SK-N-MC (cell line): ENCODE data around the gene PLEKHM2.

Experiments
- DNase-seq: peaks from one replicate; pipeline ENCODE4 v3.0.0-alpha.2; 2011; ENCODE audit warnings: low read depth, low spot score
- H3K27ac ChIP-seq: fragments of 200-600 bp; sonication (generic); 2 replicates; pipeline ENCODE4 v1.5.1; 2016; ENCODE audit warnings: mixed run types
- H3K36me3 ChIP-seq: fragments of 200-600 bp; sonication (generic); 2 replicates; pipeline ENCODE4 v1.6.1; 2017; ENCODE audit warnings: antibody characterized with exemption, low read length, mixed read lengths; ENCODE audit not compliant: insufficient read depth
- H3K4me3 ChIP-seq: fragments of 200-600 bp; sonication (generic); 2 replicates; pipeline ENCODE4 v1.5.1; 2016
- H3K9ac ChIP-seq: fragments of 200-600 bp; sonication (generic); 2 replicates; pipeline ENCODE4 v1.8.0; 2017; ENCODE audit warnings: mixed run types, mixed read lengths; ENCODE audit not compliant: insufficient read length
- H3K9me3 ChIP-seq: fragments of 200-600 bp; sonication (generic); 2 replicates; pipeline ENCODE4 v1.6.1; 2017; ENCODE audit warnings: low read depth, mild to moderate bottlenecking, antibody characterized with exemption, low read length, moderate library complexity, mixed read lengths
- EZH2 ChIP-seq: fragments of 200-600 bp; sonication (generic); IDR thresholded peaks from one replicate; pipeline ENCODE4 v1.6.1; 2017; ENCODE audit warnings: antibody characterized with exemption
- FOXP2 ChIP-seq: optimal IDR thresholded peaks from 2 replicates; pipeline ENCODE3; 2011; ENCODE audit warnings: mild to moderate bottlenecking, moderate library complexity; ENCODE audit not compliant: insufficient read depth; ENCODE audit errors: extremely low read length, control extremely low read depth
- POLR2AphosphoS5 ChIP-seq: IDR thresholded peaks from 2 replicates; pipeline ENCODE4 v1.6.1; 2012; ENCODE audit warnings: mild to moderate bottlenecking, low read depth, low read length, borderline replicate concordance

Gene PLEKHM2

DNA sequence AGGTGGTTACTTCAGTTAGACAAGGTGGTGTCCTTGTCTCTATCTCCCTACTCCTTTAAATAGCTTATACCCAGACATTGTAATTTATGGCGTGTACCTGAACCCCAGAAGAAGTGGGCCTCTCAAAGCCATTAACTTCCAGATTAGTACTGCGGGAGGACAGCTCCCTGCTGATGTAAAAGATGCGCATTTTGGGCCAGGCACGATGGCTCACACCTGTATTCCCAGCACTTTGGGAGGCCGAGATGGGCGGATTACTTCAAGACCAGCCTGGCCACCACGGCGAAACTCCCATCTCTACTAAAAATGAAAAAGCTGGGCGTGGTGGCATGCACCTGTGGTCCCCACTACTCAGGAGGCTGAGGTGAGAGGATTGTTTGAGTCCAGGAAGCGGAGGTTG is 15.0 kb upstream of the PLEKHM2 start:
- no peak overlapping the region for H3K9ac ChIP-seq
- H3K36me3 ChIP-seq: no peaks in the 10 kb centered on the region
- no peak overlapping the region for H3K4me3 ChIP-seq
- H3K27ac ChIP-seq: no peak overlapping the region
- H3K9me3 ChIP-seq: no peaks in the 10 kb centered on the region
- DNase-seq: no peak
- TF ChIP-seq POLR2AphosphoS5 (no peak), EZH2 (no peak), FOXP2 (no peak)

GRCh38 chr1:15669864-15670263 is 14.3 kb upstream of the PLEKHM2 start:
- no peak for DNase-seq
- no peak for TF ChIP-seq FOXP2
- TF ChIP-seq POLR2AphosphoS5: no peak; the same call in 1 of the 2 replicates
- TF ChIP-seq EZH2: no peak
- Histone ChIP-seq H3K4me3 (no peak overlapping the region), H3K9me3 (no peaks in the 10 kb centered on the region), H3K27ac (no peak overlapping the region), H3K9ac (no peak overlapping the region), H3K36me3 (no peaks in the 10 kb centered on the region)

- TF ChIP-seq FOXP2 (no peak), POLR2AphosphoS5 (no peak), EZH2 (no peak)
- no peak overlapping the region for H3K4me3 ChIP-seq
- no peaks in the 10 kb centered on the region for H3K9me3 ChIP-seq
- no peak for DNase-seq
- H3K9ac ChIP-seq: no peak overlapping the region
- no peaks in the 10 kb centered on the region for H3K36me3 ChIP-seq
- no peak overlapping the region for H3K27ac ChIP-seq
Measured at GRCh38 chr1:15671430-15671829, 12.7 kb upstream of the PLEKHM2 start.

DNA sequence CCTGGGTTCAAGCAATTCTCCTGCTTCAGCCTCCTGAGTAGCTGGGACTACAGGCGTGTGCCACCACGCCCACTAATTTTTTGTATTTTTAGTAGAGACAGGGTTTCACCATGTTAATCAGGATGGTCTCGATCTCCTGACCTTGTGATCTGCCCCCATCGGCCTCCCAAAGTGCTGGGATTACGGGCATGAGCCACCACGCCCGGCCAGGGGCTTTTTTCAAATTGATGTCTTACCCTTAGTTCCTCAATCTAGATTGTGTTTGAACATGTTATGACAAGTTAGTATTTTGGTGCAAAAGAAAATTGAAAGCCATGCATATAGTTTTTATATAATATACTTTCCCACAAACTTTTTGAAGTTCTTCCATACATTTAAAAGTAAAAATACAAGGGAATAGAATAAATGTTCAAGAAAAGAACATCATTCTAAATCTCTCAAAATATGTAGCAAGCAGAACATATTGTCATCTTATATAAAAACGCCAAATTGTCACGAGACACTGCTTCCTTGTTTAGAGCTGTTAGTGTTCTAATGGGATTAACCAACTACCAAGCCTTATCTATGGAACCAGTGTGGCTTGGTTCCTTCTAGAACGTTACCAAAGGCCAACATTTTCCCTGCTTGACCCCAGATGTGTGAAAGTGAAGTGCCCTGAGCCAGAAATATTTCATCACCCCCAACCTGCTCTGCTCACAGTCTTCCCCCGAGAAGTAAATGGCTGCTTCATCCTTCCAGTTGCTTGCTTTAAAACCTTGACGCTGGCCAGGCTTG is 9.5 kb upstream of the PLEKHM2 start:
- no peak overlapping the region for H3K27ac ChIP-seq
- no peak overlapping the region for H3K9ac ChIP-seq
- no peak for DNase-seq
- H3K4me3 ChIP-seq: no peak overlapping the region
- H3K9me3 ChIP-seq: no peaks in the 10 kb centered on the region
- H3K36me3 ChIP-seq: no peaks in the 10 kb centered on the region
- TF ChIP-seq FOXP2 (no peak), EZH2 (no peak), POLR2AphosphoS5 (no peak)

GRCh38 chr1:15676010-15676409 is 8.1 kb upstream of the PLEKHM2 start:
- no peak for DNase-seq
- no peak overlapping the region for H3K27ac ChIP-seq
- H3K4me3 ChIP-seq: no peak overlapping the region
- no peaks in the 10 kb centered on the region for H3K36me3 ChIP-seq
- no peaks in the 10 kb centered on the region for H3K9me3 ChIP-seq
- no peak overlapping the region for H3K9ac ChIP-seq
- TF ChIP-seq FOXP2: no peak
- no peak for TF ChIP-seq POLR2AphosphoS5
- TF ChIP-seq EZH2: no peak

DNA sequence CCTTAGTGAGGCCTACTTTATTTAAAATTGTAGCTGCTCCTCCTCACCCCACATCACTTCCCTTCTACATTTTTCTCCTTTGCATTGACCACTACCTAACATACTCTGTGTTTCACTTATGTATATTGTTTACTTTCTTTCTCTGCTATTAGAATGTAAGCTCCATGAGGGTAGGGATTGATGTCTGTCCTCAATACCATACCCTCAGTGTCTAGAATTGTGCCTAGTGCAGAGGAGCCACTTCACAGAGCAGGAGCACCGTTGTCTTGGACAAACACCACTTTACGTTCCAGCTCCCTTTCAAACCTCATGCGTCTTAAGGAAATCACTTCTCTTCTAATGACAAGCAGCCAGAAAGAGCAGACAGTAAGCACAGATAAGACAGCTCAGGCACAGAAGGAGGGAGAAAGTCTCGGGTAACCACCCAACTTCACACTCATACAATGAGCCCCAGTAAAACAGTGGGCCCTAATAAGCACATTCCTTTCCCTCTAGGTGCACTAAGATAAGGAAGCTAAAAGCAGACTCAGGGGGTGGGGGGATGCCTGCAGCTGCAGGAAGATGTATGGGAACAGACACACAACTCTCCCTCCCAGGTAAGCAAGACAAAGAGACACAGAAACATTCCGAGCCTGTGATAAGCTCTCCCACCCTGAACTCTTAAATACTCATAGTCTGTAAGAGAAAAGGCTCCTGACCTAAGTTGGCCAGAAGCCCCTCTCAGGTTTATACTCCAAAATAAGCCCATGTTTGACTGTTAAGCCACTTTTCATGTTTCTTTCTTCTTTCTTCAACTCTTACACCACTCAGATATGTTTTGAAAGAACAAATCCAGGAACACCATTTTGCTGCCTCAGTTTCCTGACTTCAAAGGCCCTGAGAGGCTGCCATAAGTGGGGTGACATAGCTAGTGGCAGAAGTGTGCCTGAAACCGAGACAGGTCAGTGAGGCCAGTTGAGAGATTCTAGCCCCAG is 7.1 kb upstream of the PLEKHM2 start:
- H3K4me3 ChIP-seq: no peak overlapping the region
- H3K27ac ChIP-seq: no peak overlapping the region
- TF ChIP-seq POLR2AphosphoS5: no peak
- TF ChIP-seq FOXP2: no peak
- no peak for TF ChIP-seq EZH2
- no peak for DNase-seq
- no peak overlapping the region for H3K9ac ChIP-seq
- H3K9me3 ChIP-seq: no peaks in the 10 kb centered on the region
- H3K36me3 ChIP-seq: no peaks in the 10 kb centered on the region

- Histone ChIP-seq H3K4me3 (no peak overlapping the region), H3K27ac (no peak overlapping the region), H3K9me3 (no peaks in the 10 kb centered on the region), H3K36me3 (no peaks in the 10 kb centered on the region), H3K9ac (no peak overlapping the region)
- no peak for DNase-seq
- no peak for TF ChIP-seq EZH2
- TF ChIP-seq POLR2AphosphoS5: no peak
- no peak for TF ChIP-seq FOXP2
Measured at GRCh38 chr1:15678578-15678977, 5.5 kb upstream of the PLEKHM2 start.

DNA sequence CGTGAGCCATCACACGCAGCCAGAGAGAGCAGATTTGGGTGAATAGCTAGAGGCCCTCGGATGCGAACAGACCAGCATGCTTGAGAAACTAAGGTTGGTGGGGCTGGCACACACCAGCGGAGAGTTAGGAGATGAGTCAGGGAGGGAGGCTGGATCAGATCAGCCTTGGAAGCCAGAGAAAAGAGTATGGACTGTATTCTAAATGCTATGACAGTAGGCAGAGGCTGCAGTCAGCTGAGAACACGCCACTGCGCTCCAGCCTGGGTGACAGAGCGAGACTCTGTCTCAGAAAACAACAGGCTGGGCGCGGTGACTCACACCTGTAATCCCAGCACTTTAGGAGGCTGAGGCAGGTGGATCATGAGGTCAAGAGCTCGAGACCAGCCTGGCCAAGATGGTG is 4.0 kb upstream of the PLEKHM2 start:
- Histone ChIP-seq H3K9me3 (no peaks in the 10 kb centered on the region), H3K4me3 (no peak overlapping the region), H3K36me3 (no peaks in the 10 kb centered on the region), H3K9ac (no peak overlapping the region), H3K27ac (no peak overlapping the region)
- no peak for TF ChIP-seq POLR2AphosphoS5
- DNase-seq: no peak
